Spinal cord (tissue), 10 donors: ENCODE data around the gene TMC5. TPM values are rescaled to one million over a fixed set of nuclear protein-coding genes. Genes with fewer than 3 reads are reported as not detected.
A peak's percentile ranks its signal among the peaks of the same experiment; 100 is the strongest.

Experiments used
- DNase-seq, 6 donors: peaks; one replicate each; pipeline versions ENCODE4 v3.0.0 to v3.0.0-alpha.2; 2013 to 2015; ENCODE audit warnings: low spot score in 6 of 6, low read depth in 4 of 6
- H3K27ac ChIP-seq: one replicate; pipeline ENCODE4 v1.5.1; 2013; ENCODE audit warnings: low read depth, low read length, control low read depth
- H3K27me3 ChIP-seq: one replicate; pipeline ENCODE4 v1.6.1; 2013; ENCODE audit warnings: low read length; ENCODE audit not compliant: control insufficient read depth, insufficient read depth
- H3K36me3 ChIP-seq: one replicate; pipeline ENCODE4 v1.6.1; 2013; ENCODE audit warnings: low read length; ENCODE audit not compliant: control insufficient read depth, insufficient read depth
- H3K4me1 ChIP-seq: one replicate; pipeline ENCODE4 v1.6.1; 2013; ENCODE audit warnings: low read length; ENCODE audit not compliant: control insufficient read depth, insufficient read depth
- H3K4me3 ChIP-seq: one replicate; pipeline ENCODE4 v1.5.1; 2013; ENCODE audit warnings: low read depth, low read length, control low read depth
- H3K9me3 ChIP-seq: one replicate; pipeline ENCODE4 v1.6.1; 2013; ENCODE audit warnings: low read length; ENCODE audit not compliant: control insufficient read depth, insufficient read depth
- WGBS: methylation state at CpG from one replicate; pipeline ENCODE4 v1.1.5; 2013; ENCODE audit warnings: missing lambda C conversion rate; ENCODE audit not compliant: insufficient coverage; 5-methylcytosine and 5-hydroxymethylcytosine counted together
- polyA plus RNA-seq, 2 donors: library from polyadenylated mRNA; unstranded; fragments of 120-200 nt; gene quantifications; one replicate each; pipeline ENCODE4 v1.2.1, GENCODE V29; 2013; ENCODE audit not compliant: insufficient read length in 2 of 2
- total RNA-seq, 2 donors: library from RNA; depleted of rRNA in 1 of 2; stranded (reverse); fragments of 120-200 nt in 1 of 2; fragments of >200 nt in 1 of 2; gene quantifications; one replicate each; pipeline versions ENCODE4 v1.2.3 to v1.2.4, GENCODE V29; 2013 to 2014
- donor health status: healthy.

Gene TMC5
- total and polyA plus RNA-seq, 4 donors: 0.20 to 2.4 (median 0.38) TPM

DNA sequence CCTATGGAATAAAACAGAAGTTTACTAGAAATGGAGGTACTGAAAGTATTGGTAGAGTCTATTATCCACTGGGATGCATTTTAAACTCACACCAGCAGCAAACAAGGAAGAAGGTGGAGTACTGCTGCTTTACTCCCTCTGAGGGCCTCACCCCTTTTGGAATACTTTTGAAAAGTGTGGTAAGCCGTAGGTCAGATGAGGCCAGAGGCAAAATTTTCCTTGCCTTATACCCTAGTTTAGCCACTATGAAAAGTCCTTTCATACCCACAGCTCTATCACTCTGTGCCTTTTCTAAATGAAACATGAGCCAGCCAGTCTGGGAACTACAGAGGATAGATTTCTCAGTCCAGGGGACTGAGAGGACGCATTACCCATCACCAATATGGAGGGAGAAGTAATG lies 90.2 kb downstream of the TMC5 start:
- Histone ChIP-seq H3K4me1 (no peaks in the 10 kb centered on the region), H3K27me3 (no peaks in the 10 kb centered on the region), H3K27ac (no peak overlapping the region), H3K4me3 (no peak overlapping the region), H3K36me3 (peaks cover 33% of the 10 kb centered on the region), H3K9me3 (no peaks in the 10 kb centered on the region)
- DNase-seq: no peak
- no CpG with 5 or more reads among the region's 2 CpGs for WGBS

DNA sequence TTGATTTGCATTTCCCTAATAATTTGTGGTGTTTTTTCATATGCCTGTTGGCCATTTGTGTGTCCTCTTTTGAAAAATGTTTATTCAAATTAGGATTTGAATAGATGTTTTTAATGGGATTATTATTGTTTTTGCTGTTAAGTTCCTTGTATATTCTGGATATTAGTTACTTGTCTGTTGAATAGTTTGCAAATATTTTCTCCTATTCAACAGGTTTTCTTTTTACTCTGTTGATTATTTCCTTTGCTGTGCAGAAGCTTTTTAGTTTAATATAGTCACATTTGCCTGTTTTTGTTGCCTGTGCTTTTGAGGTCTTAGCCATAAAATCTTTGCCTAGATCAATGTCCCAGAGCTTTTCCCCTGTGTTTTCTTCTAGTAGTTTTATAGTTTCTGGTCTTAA lies 94.6 kb downstream of the TMC5 start:
- H3K27ac ChIP-seq: no peak overlapping the region
- H3K36me3 ChIP-seq: peaks cover 14% of the 10 kb centered on the region
- H3K9me3 ChIP-seq: no peaks in the 10 kb centered on the region
- no peaks in the 10 kb centered on the region for H3K4me1 ChIP-seq
- no peak overlapping the region for H3K4me3 ChIP-seq
- no peaks in the 10 kb centered on the region for H3K27me3 ChIP-seq
- DNase-seq: no peak

DNA sequence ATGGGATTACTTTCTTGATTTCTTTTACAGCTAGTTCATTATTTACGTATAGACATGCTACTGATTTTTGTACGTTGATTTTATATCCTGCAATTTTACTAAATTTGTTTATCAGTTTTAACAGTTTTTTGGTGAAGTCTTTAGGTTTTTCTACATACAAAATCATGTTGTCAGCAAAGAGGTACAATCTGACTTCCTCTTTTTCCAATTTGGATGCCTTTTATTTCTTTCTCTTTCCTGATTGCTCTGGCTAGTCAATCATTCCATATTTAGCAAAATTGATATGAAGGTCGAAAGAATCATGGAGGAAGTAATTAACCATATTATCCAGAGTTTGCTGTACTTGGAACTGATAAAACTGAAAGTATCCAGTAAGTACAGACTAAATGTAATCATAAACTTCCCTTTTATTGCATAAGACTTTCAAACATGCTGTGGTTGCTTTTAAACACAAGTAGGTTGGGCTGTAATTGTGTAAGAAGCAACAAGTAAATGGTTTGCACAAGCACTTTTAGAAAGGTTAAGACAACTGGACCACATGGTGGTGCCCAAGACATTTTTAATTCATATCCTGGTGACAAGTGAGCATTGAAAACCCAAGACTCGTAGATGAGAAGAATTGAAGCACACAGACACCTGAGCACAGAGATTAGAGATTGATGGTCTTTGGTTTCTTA lies 95.8 kb downstream of the TMC5 start:
- no peaks in the 10 kb centered on the region for H3K27me3 ChIP-seq
- no peak overlapping the region for H3K27ac ChIP-seq
- peaks cover 14% of the 10 kb centered on the region for H3K36me3 ChIP-seq
- no peaks in the 10 kb centered on the region for H3K4me1 ChIP-seq
- no peaks in the 10 kb centered on the region for H3K9me3 ChIP-seq
- 78% methylated on average over 1 of the region's 4 CpGs for WGBS
- H3K4me3 ChIP-seq: no peak overlapping the region
- DNase-seq: no peak

DNA sequence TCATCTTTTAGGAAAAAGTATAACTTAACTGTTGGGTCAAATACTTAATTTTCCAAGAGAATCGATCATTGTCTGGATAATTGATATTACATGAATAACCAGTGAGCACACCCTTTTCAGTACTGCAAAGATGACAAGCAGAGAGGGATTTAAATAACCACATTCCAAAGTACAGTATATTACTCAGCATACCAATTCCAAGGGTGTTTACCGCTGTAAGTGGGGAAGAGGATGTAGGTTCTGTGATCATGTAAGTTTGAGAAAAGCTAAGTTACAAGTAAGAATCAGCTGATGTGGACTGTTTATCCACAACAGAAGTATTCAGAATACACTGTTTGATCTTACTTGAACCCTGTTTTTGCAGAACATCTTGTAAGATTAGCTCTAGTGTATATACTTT lies 98.1 kb downstream of the TMC5 start:
- WGBS: no CpG with 5 or more reads among the region's 2 CpGs
- Histone ChIP-seq H3K27me3 (no peaks in the 10 kb centered on the region), H3K4me1 (peaks cover 8% of the 10 kb centered on the region), H3K36me3 (peaks cover 8% of the 10 kb centered on the region), H3K9me3 (no peaks in the 10 kb centered on the region), H3K4me3 (no peak overlapping the region), H3K27ac (no peak overlapping the region)
- DNase-seq: no peak

DNA sequence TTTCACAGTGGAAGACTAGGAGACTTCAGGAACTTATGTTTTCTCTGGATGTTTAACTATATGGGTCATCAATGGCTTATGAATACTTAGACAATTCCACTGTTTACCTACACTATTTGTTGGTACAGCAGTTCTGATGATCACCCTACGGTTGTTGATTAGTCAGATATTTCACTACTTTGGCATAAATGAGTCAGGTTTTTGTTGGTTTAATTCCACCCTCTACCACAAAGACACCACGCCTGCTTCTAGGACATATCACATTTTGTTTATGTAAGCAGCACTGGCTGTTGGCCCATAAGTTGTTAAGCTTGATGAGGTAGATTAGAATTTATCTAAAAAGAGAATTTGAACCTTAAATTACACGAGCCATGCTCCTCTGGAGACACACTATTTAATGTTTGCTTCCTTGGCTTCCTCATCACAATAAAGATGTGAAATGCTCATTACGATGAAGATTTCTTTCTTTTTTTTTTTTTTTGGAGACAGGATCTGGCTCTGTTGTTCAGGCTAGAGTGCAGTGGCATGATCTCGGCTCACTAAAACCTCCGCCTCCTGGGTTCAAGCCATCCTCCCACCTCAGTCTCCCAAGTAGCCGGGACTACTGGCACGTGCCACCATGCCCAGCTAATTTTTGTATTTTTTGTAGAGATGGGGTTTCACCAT lies 99.9 kb downstream of the TMC5 start:
- Histone ChIP-seq H3K27ac (no peak overlapping the region), H3K9me3 (no peaks in the 10 kb centered on the region), H3K4me1 (peaks cover 9% of the 10 kb centered on the region), H3K36me3 (peaks cover 5% of the 10 kb centered on the region), H3K27me3 (no peaks in the 10 kb centered on the region), H3K4me3 (no peak overlapping the region)
- WGBS: 100% methylated on average over 1 of the region's 8 CpGs
- DNase-seq: no peak

DNA sequence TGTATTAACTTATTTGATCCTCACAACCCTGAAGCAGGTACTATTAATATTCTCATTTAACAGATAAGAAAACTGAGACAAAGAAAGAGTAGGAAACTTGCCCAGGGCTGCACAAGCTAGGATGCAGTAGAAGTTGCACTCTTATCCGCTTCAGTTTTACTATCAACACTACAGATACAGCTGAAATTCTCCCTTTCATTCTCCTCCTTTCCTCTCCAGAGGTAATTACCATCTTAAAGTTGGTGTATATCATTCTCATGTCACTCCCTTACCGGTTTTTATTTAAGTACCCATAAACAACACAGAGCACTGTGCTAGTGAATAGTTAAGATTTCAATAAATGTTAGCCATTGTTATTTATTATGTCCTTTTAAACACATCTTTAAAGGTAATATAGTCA lies 100.7 kb downstream of the TMC5 start:
- H3K27me3 ChIP-seq: no peaks in the 10 kb centered on the region
- 100% methylated on average over 1 of the region's 2 CpGs for WGBS
- DNase-seq: no peak

DNA sequence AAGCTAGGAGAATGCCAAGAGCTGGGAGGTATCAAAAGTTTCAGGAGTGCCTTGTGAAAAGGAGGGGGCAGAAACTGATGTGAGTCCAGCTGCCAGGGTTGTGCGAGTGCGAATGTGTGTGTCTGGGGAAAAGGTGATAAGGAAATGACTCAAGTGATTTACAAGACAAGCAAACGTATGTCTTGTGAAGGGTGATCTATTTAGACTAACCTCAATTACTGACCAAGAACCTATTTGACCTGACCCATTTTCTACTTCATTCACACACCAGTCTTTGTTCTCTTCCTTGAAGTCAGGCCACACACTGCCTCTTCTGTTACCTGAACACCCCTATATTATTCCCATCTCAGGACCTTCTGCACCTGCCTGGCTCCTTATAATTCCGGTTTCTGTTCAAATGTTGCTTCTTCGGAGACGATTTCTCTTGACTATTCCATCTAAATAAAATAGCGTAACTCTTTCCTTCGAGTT lies 103.2 kb downstream of the TMC5 start:
- Histone ChIP-seq H3K36me3 (peaks cover 2% of the 10 kb centered on the region), H3K4me3 (peak overlapping the region; percentile 84), H3K27ac (peak overlapping the region; percentile 87), H3K27me3 (no peaks in the 10 kb centered on the region), H3K9me3 (no peaks in the 10 kb centered on the region), H3K4me1 (peaks cover 11% of the 10 kb centered on the region)
- WGBS: no CpG with 5 or more reads among the region's 8 CpGs
- no peak for DNase-seq

More for the DNA sequence above, 100.7 kb downstream of the TMC5 start:
- Histone ChIP-seq H3K4me1 (peaks cover 9% of the 10 kb centered on the region), H3K27ac (no peak overlapping the region), H3K9me3 (no peaks in the 10 kb centered on the region), H3K36me3 (peaks cover 2% of the 10 kb centered on the region), H3K4me3 (no peak overlapping the region)

DNA sequence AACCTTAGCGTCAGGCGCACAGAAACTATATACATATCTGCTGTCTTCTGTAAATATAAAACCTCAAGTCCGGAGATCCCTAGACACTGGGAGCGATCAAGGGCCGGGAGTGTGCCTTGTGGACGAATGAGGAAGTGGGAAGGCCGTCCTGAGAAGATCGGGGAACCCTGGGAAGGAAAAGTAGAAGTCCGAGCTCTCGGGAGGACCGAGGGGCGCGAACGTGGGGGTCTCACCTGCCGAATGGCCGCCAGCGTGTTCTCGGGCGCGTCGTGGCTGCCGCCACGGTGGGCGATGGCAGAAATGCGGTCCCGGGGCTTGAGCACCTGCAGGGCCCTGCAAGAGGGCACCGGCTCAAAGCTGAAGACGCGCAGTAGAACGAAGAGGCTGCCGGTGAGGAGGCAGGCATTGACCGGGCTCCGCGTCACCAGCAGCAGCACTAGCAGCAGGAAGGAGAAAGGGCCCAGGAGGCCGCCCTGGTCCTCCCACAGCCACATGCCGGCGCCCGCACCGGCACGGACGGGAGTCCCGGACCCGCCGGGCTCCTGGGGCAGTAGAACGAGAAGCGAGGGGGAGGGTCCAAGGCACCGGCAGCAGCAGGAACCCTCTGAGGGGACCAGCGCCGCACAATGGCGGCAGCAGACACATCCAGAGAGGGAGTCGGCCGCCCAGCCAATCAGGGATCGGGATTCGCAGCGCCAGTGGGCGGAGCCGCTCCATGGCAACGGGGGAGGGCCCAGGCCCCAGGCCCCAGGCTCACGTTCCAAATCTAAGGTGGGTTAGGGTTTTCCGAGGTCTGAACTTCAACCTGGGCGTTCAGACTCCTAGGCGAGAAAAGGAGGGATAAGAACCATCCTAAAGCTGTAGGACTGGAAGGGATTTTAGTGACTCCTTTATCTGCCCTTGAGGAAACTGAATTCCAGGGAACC lies 104.1 kb downstream of the TMC5 start, which contains the start of gene GDE1:
Gene GDE1 (minus strand): TSS at position 628 of the 926 bp plus-strand sequence. CDS start 134 bp downstream, at position 494.
- Histone ChIP-seq H3K27ac (peak within 1 kb of the TSS; percentile 87), H3K4me3 (peak within 1 kb of the TSS; percentile 84)
- WGBS: under 1% methylated on average over 59 of the region's 62 CpGs

DNA sequence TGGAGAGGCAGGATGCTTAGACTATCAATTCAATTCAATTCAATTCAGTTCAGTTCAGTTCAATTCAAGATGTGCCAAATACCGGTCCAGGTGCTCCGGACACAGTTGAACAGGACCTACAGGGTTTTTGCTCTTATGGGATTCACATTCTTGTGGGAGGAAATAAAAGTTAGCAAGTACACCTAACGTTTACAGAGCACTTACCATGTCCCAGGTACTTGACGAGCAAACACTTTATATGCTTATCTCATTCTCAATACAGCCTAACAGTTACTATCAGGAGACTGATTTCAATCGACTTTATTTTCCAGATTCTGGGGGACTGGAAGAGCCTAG lies 104.7 kb downstream of the TMC5 start:
- Histone ChIP-seq H3K36me3 (peaks cover 2% of the 10 kb centered on the region), H3K9me3 (no peaks in the 10 kb centered on the region), H3K27ac (peak overlapping the region; percentile 87), H3K27me3 (no peaks in the 10 kb centered on the region), H3K4me3 (peak overlapping the region; percentile 84), H3K4me1 (peaks cover 11% of the 10 kb centered on the region)
- no peak for DNase-seq
- no CpG with 5 or more reads among the region's 5 CpGs for WGBS

More for the DNA sequence above, 104.1 kb downstream of the TMC5 start, which contains the start of gene GDE1:
- peak; percentile 83 to 98 (median 92) for DNase-seq
- H3K9me3 ChIP-seq: no peaks in the 10 kb centered on the region
- no peaks in the 10 kb centered on the region for H3K27me3 ChIP-seq
- H3K36me3 ChIP-seq: peaks cover 2% of the 10 kb centered on the region
- H3K4me1 ChIP-seq: peaks cover 11% of the 10 kb centered on the region
